ENCODE measurements around the gene C10orf62. TPM values are rescaled to one million over a fixed set of nuclear protein-coding genes. Genes with fewer than 3 reads are reported as not detected.

The C10orf62 gene
- total and polyA plus RNA-seq, 9 of the 15 experiments (the other 6 are each of a cell fraction or from before 2014, with no cell fraction given) = not detected

DNA sequence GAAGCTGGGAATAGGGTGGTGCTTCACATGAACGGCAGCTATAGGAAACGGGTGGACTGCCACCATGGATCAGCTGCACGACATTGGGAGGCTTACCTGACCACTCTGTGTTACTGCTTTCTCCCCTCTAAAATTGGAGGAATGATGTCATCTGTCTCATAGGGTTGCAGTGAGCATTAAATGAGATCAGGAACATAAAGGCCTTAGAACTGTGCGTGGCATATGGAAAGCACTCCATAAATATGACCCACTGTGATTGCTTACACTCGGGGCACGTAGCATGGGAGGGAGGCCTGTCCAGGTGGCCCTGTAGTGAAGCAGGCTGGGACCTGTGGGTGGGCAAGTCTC is 9.7 kb downstream of the C10orf62 start (continued):
- TF ChIP-seq, protein P1, sequence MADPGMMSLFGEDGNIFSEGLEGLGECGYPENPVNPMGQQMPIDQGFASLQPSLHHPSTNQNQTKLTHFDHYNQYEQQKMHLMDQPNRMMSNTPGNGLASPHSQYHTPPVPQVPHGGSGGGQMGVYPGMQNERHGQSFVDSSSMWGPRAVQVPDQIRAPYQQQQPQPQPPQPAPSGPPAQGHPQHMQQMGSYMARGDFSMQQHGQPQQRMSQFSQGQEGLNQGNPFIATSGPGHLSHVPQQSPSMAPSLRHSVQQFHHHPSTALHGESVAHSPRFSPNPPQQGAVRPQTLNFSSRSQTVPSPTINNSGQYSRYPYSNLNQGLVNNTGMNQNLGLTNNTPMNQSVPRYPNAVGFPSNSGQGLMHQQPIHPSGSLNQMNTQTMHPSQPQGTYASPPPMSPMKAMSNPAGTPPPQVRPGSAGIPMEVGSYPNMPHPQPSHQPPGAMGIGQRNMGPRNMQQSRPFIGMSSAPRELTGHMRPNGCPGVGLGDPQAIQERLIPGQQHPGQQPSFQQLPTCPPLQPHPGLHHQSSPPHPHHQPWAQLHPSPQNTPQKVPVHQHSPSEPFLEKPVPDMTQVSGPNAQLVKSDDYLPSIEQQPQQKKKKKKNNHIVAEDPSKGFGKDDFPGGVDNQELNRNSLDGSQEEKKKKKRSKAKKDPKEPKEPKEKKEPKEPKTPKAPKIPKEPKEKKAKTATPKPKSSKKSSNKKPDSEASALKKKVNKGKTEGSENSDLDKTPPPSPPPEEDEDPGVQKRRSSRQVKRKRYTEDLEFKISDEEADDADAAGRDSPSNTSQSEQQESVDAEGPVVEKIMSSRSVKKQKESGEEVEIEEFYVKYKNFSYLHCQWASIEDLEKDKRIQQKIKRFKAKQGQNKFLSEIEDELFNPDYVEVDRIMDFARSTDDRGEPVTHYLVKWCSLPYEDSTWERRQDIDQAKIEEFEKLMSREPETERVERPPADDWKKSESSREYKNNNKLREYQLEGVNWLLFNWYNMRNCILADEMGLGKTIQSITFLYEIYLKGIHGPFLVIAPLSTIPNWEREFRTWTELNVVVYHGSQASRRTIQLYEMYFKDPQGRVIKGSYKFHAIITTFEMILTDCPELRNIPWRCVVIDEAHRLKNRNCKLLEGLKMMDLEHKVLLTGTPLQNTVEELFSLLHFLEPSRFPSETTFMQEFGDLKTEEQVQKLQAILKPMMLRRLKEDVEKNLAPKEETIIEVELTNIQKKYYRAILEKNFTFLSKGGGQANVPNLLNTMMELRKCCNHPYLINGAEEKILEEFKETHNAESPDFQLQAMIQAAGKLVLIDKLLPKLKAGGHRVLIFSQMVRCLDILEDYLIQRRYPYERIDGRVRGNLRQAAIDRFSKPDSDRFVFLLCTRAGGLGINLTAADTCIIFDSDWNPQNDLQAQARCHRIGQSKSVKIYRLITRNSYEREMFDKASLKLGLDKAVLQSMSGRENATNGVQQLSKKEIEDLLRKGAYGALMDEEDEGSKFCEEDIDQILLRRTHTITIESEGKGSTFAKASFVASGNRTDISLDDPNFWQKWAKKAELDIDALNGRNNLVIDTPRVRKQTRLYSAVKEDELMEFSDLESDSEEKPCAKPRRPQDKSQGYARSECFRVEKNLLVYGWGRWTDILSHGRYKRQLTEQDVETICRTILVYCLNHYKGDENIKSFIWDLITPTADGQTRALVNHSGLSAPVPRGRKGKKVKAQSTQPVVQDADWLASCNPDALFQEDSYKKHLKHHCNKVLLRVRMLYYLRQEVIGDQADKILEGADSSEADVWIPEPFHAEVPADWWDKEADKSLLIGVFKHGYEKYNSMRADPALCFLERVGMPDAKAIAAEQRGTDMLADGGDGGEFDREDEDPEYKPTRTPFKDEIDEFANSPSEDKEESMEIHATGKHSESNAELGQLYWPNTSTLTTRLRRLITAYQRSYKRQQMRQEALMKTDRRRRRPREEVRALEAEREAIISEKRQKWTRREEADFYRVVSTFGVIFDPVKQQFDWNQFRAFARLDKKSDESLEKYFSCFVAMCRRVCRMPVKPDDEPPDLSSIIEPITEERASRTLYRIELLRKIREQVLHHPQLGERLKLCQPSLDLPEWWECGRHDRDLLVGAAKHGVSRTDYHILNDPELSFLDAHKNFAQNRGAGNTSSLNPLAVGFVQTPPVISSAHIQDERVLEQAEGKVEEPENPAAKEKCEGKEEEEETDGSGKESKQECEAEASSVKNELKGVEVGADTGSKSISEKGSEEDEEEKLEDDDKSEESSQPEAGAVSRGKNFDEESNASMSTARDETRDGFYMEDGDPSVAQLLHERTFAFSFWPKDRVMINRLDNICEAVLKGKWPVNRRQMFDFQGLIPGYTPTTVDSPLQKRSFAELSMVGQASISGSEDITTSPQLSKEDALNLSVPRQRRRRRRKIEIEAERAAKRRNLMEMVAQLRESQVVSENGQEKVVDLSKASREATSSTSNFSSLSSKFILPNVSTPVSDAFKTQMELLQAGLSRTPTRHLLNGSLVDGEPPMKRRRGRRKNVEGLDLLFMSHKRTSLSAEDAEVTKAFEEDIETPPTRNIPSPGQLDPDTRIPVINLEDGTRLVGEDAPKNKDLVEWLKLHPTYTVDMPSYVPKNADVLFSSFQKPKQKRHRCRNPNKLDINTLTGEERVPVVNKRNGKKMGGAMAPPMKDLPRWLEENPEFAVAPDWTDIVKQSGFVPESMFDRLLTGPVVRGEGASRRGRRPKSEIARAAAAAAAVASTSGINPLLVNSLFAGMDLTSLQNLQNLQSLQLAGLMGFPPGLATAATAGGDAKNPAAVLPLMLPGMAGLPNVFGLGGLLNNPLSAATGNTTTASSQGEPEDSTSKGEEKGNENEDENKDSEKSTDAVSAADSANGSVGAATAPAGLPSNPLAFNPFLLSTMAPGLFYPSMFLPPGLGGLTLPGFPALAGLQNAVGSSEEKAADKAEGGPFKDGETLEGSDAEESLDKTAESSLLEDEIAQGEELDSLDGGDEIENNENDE (IDR thresholded peaks at IDR 0.05; ENCODE audit: low read depth, low read length) = no peak
- TF ChIP-seq ADNP (tag; IDR thresholded peaks at IDR 0.05) = no peak

All from K562 (cell line).